Left lobe of liver (tissue), 2 donors: ENCODE data around the gene MAB21L1. TPM values are rescaled to one million over a fixed set of nuclear protein-coding genes. Genes with fewer than 3 reads are reported as not detected.

ENCODE experiments used
- ATAC-seq: fragments of 200-7000 bp; cut with Tn5 transposase; one replicate; pipeline ENCODE4 v1.9.1; 2020; ENCODE audit warnings: mild to moderate bottlenecking, moderate library complexity
- DNase-seq: peaks from one replicate; pipeline ENCODE4 v3.0.0-alpha.2; 2020; ENCODE audit warnings: low spot score
- total RNA-seq: library from RNA; stranded (reverse); gene quantifications from one replicate; pipeline ENCODE4 v1.2.1, GENCODE V29; 2021
- donor health status: DM: no; HTN: no; CAD: no; lungs with moderate emphysema.
- donor health status: DM: no; HTN: yes; CAD: no.

MAB21L1 gene
- total RNA-seq, 1 donor from 2014 or later: not detected

DNA sequence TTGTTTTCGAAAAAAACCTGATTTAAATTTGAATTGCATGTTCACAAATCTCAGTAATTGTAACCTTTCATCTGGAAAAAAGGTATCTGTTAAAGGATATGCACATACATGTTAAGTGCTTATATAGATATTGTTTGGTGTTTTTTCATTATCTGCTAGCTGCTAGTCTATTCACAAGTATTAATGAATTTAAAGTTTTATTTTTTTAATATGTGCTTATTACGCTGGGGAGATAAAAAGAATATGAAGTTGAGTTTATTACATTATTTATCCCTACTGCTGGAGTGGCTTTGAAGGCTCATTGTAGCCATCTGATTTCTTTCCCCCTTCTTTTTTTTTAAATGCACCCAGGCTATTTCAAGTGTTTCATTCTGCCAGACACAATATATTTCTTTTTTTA is 3.9 kb upstream of the MAB21L1 start:
- no peak for ATAC-seq

DNA sequence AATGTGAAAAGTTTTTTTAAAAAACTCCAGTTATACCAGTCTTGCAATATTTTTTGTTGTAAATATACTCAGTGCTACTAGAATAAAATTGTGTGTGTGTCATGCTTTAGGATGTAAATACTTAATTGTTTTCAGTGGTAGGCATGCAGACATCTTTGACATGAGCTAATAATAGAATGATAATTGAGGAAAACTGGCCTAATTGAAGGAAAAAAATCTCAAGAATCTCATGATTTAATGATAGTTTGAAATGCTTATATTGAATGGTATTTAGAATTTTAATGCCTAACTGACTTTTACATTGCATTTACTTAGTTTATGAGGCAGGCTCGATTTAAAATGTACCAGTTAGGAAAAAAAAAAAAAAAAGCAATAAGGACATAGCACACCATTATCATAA is 3.2 kb upstream of the MAB21L1 start:
- no peak for DNase-seq
- no peak for ATAC-seq

More for the DNA sequence above, 3.9 kb upstream of the MAB21L1 start:
- no peak for DNase-seq

DNA sequence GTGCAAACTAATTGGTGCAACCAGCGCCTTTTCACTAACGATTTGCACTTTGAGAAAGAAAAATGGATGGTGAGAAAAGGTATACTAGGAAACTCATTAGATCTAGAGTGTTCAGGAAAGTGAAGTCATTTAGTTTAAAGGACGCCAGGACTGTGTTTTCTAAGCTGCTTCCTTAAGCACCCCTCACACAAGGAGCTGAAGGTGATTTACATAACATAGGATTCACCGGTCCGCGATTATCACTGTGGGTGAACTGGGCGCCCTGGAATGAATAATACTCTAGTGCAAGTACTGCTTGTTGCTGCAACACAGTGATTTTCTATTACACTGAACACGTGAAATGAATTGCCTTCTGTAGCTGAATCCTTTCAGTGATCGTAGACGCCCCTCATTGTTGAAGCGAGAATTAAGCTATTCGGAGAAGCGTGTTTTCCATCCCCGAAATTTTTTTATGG is 2.6 kb upstream of the MAB21L1 start:
- ATAC-seq: no peak

DNA sequence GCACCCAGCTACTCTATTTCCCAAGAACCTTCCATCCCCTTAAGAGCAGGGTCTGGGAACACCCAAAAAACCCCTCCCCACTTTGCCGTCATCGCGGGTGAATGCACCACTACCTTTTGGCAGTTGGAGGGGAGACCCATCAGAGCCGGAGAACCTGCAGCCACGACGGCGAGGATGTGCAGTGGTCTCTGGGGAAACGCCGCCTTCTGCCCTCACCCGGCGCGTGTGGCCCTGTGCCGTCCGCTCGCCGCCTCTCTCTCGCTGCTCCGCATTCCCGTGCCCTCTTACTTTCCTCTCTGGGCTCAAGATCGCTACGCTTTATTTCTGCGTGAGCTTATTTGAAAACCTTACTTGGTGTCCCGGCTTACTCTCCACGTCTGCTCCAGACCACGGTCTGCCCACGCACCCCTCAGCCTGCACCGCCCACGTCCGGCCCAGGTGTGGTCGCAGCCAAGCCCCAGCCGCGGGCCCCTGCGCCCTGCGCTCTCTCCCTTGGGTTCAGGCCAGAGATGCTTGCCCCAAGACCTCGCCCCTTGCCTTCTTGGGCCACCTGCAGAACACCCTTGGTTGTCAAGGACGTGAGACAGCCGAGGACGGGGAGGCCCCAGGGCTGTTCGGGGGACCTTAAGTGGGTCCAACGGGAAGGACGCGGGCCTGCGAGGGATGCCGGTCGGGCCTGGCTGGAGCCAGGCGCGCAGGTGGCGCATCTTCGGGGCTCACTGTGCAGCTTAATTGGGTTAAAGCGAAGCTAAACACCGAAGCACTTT is 2.0 kb upstream of the MAB21L1 start:
- no peak for DNase-seq
- no peak for ATAC-seq

More for the DNA sequence above, 2.6 kb upstream of the MAB21L1 start:
- no peak for DNase-seq

DNA sequence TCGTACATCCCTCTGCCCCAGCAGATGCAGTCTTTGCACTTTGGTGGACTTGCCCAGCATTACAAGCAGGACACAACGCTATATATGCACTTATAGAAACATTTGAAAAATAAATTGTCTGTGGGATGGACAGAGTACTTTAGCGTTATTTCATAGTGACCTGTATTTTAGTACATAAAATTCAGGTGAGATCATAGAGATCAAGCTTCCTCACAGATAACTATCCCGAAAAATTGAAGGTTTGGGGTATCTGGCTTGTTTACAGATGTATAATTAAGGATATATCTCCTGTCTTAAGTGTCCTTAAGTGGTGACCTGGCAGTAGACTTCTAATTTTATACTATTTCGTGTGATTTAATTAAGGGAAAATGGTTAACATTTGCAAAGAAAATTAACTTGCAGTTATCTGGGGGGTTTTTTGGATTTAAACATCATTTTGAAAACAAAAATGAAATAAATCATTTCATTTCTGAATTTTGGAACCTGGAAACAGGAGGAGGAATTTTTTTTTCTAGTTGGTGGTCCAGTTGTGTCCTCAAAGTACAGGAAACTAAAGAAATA is 977 bp upstream of the MAB21L1 start:
- ATAC-seq: no peak
- no peak for DNase-seq

DNA sequence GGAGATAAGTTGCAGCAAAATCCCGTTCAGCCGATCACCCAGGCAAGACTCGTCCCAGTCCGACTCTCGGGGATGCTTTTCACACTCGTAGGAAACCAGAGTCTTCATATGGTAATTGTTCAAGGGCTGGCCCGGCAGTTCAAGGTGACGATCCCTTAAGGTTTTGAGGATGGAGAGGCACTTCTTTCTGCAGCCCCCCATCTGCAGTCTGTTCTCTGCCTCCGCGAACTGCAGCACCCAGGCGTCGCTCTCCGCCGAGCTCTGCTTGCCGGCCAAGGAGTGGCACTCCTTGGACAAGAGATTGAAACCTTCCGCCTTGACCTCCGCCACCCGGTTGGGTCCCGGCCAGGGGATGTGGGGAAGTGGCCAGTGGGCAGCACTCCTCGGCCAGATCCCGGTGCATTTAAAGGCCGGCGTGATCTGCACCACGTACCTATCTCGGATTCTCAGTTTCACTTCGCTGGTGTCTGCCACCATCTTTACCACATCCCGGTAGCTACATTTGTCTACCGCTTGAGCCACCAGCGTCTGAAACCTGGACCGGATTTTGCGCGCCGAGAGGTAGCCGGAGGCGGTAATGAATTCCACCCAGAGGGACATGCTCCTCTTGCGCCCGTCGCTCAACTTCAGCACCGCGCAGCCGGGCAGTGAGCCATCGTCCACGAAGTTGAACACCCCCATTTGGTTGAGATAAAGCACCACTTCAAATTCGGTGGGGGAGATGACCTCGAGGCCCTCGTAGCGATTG is 1.1 kb downstream of the MAB21L1 start:
- DNase-seq: no peak
- ATAC-seq: peak; percentile 28

DNA sequence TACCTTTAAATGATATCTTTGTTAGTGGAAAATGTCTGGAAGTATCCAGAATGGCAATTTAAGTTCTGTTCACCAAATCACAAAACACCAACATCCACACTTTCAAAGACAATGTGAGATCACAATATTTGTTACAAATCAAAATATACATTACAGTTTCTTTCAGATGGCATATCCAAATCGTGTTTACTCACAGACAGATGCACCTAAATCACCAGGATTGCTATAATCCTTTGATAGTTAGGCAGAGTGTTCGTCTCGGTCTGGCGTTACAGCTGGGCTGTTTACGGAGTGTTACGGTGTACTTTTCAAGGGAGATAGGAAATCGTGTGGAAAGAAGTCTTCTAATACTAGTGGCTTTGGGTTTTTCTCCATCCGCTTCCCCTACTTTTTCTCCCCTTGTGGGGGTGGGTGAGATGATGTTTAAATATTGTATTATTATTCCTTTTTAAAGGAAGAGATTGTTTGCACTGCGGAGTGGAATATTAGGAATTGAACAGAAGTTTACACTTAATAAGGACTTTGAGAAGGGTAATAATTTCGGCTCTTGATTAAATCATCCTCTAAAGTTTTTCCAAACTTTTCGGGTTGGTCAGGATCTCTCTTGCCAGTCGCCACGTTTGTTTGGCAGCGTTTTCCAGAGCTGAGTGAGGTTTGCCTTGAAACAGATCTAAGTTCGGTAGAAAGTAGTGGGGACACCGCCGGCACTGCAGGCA is 1.8 kb downstream of the MAB21L1 start:
- ATAC-seq (no peak), DNase-seq (no peak)

DNA sequence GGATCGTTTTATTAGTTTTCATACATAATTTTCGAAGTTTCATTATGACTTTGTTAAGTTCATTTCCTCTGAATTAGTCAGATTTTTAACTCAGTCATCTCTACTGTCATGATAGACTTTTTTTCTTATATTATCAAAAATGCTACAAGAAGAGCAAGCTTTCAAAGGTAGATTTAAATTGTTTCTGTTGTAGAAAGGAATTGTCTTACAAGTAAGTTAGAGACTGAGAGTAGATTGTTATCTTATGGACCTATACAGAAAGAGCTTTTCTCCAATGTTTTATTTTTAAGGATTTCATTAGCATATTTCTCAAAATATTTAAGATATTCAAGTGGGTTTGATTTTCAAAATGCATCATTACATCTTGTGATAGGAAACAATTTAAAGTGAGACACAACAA is 2.7 kb downstream of the MAB21L1 start:
- DNase-seq (no peak), ATAC-seq (no peak)

DNA sequence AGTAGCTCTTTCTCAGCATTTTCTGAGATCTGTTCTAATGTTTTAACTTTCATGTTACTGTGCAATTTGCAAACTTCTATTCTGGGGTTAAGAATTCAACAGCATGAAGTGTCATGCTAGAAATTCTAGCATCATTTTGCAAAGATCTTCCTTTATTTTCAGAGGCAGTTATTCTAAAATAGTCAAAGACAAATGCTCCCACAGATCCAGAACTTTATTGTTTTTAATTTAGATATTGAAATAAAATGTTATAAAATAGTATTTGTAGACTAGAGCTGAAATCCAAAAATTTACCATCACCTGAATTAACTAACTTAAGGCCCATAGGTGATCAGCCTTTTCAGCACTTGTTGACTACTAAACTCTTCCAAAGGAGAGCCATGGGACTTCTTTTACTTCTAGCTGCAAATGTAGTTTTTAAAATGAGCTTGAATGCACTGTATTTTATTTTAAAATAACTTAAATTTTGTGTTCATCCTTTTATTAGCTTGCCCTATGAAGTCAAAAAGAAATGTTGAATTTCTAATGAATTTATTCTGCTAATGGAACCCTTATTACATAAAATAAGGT is 3.2 kb downstream of the MAB21L1 start:
- DNase-seq (no peak), ATAC-seq (no peak)

DNA sequence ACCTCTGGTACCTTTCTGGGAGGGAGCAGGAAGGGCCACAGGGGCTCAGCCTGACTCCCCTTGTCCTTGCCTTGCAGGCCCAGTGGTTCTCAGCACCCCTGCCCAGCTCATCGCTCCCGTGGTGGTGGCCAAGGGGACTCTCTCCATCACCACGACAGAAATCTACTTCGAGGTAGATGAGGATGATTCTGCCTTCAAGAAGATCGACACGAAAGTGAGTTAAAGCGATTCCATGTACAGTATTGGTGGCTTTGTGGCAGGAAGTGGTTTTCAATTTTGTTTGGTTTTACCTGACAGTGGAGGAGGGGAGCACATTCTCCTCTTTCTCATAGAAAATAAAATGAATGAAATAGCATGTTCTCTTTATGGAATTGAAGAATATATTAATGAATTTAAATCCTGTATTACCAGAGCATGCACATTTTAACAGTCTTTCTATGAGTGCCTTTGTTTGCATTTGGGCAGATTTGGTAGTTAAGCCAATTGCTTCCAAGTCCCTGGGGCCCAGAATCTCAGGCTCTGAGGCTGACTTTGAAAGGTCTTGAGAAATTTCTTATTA is 4.1 kb downstream of the MAB21L1 start:
- ATAC-seq (no peak), DNase-seq (no peak)

DNA sequence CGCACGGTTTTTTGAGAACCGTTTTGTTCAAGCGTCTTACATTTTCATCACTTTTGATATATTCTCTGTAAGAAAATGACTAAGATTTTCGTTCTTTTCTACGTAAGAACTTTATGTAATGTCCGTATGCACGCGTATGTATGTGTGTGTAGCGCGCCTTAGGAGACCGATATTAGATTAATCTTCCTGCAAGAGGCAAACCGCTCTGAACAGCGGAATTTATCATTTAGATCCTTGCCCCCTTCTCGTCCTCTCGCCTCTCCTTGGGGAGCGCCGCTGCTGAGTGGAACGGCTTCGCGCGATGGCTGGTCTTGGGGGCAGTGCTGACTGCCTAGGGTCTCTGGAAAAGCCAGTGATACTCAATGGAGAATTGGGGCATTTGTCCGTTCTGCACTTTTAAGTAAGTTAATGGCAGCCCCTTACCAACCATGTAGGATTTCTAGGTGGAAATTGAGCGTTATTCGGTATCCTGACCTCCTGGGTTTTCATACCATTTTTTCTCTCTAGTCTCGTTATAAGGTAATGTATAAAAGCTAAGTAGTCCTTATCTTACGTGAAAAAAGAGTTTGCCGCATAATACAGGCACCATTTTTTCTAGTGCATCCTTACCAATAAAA is 4.7 kb downstream of the MAB21L1 start:
- no peak for ATAC-seq
- no peak for DNase-seq

DNA sequence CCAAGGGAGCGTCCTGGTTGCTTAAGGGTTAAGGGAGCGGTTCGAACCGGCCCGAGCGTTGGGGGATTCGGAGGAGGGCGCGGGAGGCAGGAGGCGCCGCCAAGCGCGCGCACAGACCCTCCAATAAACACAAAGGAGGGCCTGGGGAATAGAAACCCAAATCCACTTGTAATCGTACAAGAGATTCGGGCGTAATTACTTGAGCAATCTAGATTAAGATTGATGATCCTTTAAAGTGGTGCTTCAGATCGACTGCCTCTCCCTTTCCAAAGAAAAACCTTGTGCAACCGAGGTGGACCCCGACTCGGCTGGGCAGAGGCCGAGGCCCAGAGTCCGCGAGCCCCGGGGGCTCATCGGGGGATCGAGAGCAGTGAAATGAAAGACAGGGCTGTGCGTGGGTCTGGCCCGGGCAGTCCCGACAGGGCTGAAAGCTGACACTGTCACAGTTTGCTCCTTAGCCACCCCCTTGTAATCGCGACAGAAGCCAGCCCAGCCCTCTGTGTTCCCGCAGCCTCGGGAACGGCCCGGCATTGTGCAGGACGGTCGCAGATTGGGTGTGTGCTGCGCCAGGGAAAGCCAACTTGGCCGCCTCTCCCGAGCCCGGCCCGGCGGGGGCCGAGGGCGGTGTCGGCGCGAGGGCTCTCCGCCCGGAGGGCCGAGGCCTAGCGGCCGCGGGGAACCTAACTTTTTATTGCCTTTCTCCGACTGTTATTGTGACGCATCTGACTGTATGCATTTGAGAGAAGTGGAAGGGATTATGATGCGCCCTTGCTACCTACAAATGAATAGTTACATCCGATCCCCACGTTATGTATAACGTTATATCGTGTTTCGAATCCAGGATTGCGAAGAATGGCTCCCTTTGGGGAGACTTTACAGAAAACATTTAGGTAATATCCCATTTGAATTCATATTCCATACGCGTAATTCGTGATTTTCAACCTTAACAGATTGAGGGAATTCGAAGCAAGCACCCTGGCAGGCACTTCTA is 5.5 kb downstream of the MAB21L1 start:
- ATAC-seq (peak; percentile 52), DNase-seq (no peak)

DNA sequence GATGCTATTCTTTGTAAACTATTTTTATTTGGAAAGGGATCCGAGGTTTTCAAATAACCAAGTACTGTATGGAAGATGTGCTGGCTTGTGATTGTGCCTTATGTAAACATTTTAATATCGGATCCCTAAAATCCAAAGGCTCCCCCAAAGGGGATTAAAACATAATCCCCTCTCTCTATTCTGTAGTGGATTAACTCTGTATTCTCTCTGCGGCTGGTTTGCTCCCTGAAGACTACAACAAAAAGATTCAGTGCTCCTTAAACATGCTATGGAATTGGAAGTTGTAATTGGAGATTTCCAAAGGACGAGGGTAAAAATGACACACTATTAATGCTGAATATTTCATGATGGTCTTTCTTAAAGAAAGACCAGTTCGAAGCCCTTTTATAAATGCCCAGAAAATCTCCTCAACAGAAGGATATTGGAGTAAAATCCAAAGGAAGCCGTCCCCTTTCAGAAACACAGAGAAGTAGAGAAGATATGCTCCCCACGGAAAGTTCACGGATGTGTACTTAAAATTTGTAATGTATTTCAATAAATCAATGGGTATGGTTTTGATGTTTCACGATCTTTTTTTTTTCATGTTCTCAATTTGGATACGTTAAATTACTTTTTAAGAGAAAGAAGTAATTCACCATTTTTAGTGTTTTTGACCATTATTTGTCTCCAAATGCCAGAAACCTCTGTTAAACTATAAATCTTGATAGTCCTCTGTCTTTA is 6.5 kb downstream of the MAB21L1 start:
- DNase-seq: no peak
- ATAC-seq: no peak

DNA sequence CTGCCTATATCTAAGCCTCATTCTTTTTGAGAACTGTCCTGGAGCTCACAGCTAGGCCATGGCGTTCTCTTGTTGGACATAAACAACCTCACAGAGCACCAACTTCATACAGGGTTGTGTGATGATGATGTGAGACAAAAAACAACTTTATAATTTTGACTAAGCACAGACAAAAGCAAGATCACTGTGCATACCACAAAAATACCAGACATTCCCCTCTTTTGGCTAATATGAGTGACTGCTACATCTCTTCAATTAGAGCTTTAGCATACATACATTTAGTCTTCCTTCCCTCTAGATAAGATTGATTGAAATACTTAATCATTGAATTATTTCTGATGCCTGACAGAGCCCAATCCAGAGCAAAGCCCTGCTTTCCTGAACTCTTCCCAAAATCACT is 8.3 kb downstream of the MAB21L1 start:
- no peak for DNase-seq

DNA sequence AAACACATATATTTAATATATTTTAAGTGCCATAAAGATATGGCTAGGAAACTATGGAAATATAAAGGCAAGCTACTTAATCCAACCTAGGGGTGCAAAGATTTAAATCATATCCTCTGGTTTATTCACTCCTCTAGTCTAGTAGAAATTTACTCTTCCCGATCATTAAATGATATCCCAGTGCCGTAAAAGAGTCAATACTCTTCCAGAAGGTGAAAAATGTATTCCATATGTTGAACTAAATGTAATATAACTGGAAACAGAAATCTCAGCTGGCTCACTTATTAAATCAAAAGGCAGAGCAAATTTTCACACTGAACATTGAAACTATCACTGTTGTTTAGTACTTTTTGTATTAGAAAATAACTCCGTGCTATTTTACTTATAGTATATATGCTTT is 11.1 kb downstream of the MAB21L1 start:
- ATAC-seq (no peak), DNase-seq (no peak)

More for the DNA sequence above, 8.3 kb downstream of the MAB21L1 start:
- no peak for ATAC-seq

DNA sequence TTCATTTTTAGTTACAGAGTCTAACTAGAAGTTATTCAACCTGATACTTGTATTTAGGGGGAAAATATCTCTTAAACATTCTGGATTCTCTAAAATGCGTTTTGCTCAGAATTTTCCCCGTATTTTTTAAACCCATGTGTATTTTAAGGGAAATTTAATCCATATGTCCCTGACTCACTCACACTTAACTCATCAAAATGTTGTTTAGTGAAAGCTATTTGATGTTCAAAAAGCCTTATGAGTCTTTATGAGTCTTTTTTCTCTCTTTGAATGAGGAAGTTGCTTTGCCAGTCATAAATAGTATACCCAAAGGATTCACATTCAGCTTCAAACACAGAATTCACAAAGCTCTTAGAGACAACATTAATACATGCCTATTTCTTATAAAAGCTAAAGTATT is 16.4 kb downstream of the MAB21L1 start:
- ATAC-seq (no peak), DNase-seq (no peak)

DNA sequence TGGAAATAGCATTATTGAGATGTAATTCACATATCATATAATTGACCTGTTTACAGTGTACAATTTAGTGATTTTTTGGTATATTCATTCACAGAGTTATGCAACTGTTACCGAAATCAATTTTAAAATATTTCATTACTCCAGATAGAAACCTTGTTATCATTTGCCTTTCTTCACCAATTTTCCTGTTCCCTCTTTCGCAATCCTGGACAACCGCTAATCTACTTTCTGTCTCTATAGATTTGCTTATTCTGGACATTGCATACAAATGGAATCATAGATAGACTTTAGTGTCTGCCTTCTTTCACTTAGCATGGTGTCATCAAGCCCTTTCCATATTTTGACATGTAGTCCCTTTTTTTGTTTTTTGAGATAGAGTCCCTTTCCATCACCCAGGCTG is 19.2 kb downstream of the MAB21L1 start:
- no peak for ATAC-seq
- no peak for DNase-seq

DNA sequence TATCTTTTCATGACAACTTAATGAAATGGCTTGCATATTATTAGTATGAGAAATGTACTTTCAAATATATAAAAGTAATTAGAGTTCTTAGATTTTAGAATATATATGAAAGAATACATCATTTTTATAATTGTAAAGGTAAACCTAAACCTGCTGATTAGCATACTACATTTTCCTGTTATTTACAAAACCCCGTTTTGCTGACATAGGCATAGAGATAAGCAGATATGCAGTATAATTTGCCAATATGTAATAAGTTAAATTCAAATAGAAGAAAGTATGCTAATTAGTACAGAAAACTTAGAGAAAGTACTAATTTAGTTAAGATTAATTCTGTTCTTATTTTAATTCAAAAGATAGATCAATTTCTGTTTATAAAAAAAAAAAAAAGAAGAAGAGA is 21.5 kb downstream of the MAB21L1 start:
- no peak for ATAC-seq
- no peak for DNase-seq
